Mammary epithelial cell (primary cell): ENCODE results near the gene SUN1.

Experiments
- CTCF ChIP-seq, 2 donors: IDR thresholded peaks in 1 of 2; conservative IDR thresholded peaks in 1 of 2; 2 replicates each; pipeline ENCODE4 v1.5.1; 2011 to 2012; ENCODE audit warnings: inconsistent platforms in 2 of 2, low read length in 2 of 2, mild to moderate bottlenecking in 2 of 2, control low read depth in 1 of 2, low read depth in 1 of 2; ENCODE audit not compliant: insufficient read depth in 1 of 2; ENCODE audit errors: extremely low read depth in 1 of 2
- EZH2 ChIP-seq: IDR thresholded peaks from 2 replicates; pipeline ENCODE4 v1.6.1; 2012; ENCODE audit warnings: low read length, inconsistent platforms, borderline replicate concordance

DNA sequence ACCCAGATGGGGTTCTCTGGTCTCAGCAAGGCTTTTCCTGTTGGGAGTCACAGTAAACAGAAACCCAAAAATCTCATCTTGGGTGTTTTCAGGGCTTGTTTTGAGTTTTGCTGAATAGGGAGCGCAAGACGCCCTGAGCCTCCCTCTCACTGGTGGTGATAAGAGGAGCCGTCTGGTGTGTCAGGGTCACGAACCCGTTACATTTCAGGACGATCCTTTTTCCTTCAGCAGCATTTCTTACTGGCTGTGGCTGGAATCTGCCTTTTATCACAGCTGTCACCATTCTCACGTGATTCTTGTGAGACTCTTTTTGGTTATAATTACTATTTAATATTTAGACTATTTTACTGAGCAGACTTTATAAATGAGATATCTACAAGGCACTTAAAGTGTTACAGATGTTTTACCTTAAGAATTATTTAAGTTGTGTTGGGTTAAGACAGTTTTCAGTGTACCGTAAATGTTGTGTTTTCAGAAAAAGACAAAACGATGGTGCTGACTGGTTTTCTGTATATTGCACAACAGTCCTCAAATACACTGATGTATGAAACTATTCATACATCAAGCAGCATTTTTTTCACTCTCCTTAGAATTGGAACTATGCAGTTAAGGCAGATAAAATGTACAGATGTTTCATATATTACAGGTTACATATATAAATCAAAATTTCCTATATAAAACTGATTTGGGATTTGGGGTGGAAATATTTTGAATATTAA is 41.9 kb downstream of the SUN1 start:
- TF ChIP-seq CTCF (conservative IDR thresholded peaks at IDR 0.05 in 1 of 2, IDR thresholded peaks at IDR 0.05 in 1 of 2; ENCODE audit: extremely low read depth in 1 of 2, insufficient read depth in 1 of 2, low read depth in 1 of 2, low read length in 2 of 2) (no peak), EZH2 (no peak)
